ENCODE data around the gene ITFG1. TPM values are rescaled to one million over a fixed set of nuclear protein-coding genes. Genes with fewer than 3 reads are reported as not detected.

ITFG1 gene
- total RNA-seq, 1 donor from 2014 or later: 50.0 TPM

DNA sequence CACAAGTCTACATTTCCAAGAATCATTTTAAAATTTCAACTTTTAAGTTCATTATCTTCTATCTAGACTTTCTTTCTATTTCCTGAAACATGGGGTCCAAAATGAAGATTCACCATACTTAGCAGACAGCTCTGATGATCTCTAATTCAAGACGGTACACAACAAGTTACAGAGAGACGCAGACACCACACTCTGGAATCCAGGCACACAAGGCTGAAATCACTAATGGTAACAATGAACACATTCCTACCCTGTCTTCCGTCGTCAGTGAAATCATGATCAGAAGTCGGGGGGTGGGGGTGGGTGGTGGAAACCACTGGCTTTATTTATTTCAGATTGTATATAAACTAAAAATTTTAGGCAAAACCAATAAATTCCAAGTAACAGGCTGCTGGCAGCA lies 78.5 kb downstream of the ITFG1 start:
- DNase-seq: no peak
- intact Hi-C loops (cut with DNase I): no loop called here

DNA sequence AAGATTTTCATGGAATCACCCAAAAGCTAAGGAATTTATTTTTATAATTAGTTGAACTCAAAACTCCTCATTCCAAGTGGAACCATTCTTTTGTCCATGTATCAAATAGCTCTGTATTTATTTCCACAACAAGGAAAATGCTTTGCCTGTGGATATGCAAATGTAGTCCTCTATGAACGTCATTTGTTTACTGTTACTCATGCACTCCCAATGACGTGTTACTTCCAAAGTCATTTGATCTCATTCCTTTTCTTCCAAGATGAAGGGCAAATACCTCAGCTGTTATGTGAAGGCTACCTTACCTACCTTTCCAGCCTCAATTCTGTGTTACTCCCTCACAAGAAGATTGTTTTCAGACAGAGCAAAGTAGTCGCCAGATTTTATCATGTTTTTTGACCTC lies 83.7 kb downstream of the ITFG1 start:
- Histone ChIP-seq H3K27ac (no peak overlapping the region), H3K27me3 (ENCODE audit: low read depth) (no peaks in the 10 kb centered on the region), H3K9me3 (no peaks in the 10 kb centered on the region), H3K36me3 (peaks cover 12% of the 10 kb centered on the region), H3K4me3 (no peak overlapping the region), H3K4me1 (no peaks in the 10 kb centered on the region)
- intact Hi-C loops (cut with DNase I): no loop called here
- ATAC-seq (no peak), DNase-seq (no peak)
- TF ChIP-seq, protein P1, sequence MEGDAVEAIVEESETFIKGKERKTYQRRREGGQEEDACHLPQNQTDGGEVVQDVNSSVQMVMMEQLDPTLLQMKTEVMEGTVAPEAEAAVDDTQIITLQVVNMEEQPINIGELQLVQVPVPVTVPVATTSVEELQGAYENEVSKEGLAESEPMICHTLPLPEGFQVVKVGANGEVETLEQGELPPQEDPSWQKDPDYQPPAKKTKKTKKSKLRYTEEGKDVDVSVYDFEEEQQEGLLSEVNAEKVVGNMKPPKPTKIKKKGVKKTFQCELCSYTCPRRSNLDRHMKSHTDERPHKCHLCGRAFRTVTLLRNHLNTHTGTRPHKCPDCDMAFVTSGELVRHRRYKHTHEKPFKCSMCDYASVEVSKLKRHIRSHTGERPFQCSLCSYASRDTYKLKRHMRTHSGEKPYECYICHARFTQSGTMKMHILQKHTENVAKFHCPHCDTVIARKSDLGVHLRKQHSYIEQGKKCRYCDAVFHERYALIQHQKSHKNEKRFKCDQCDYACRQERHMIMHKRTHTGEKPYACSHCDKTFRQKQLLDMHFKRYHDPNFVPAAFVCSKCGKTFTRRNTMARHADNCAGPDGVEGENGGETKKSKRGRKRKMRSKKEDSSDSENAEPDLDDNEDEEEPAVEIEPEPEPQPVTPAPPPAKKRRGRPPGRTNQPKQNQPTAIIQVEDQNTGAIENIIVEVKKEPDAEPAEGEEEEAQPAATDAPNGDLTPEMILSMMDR (IDR thresholded peaks at IDR 0.05): no peak

More for the DNA sequence above, 78.5 kb downstream of the ITFG1 start:
- no peaks in the 10 kb centered on the region for H3K36me3 ChIP-seq
- no peaks in the 10 kb centered on the region for H3K4me1 ChIP-seq
- H3K4me3 ChIP-seq: no peak overlapping the region
- ATAC-seq: no peak
- TF ChIP-seq, protein P1 (IDR thresholded peaks at IDR 0.05): no peak
- no peaks in the 10 kb centered on the region for H3K9me3 ChIP-seq
- no peak overlapping the region for H3K27ac ChIP-seq
- H3K27me3 ChIP-seq (ENCODE audit: low read depth): no peaks in the 10 kb centered on the region

DNA sequence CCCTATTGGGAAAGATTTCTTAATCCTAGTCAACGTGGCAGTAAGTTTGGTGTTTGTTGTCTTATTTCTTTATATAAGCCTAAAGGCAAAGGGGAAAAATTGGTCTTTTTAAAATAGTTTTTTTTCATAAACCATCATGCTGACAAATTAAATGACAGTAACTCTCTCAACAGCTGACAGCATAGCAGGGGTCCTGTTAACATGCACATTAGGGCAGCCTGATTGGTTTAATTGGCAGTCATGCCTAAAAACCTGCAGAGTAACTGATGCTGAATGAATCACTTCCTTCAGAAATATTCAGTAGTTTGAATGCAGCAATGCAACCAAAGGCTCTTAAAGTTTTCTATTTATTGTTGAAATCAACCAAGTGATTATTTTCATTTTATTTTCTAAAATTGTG lies 85.4 kb downstream of the ITFG1 start:
- no peak overlapping the region for H3K27ac ChIP-seq
- H3K4me3 ChIP-seq: no peak overlapping the region
- H3K9me3 ChIP-seq: no peaks in the 10 kb centered on the region
- intact Hi-C loops (cut with DNase I): no loop called here
- H3K27me3 ChIP-seq (ENCODE audit: low read depth): no peaks in the 10 kb centered on the region
- TF ChIP-seq, protein P1 (IDR thresholded peaks at IDR 0.05): no peak
- DNase-seq: no peak
- H3K4me1 ChIP-seq: no peaks in the 10 kb centered on the region
- no peak for ATAC-seq
- H3K36me3 ChIP-seq: peaks cover 12% of the 10 kb centered on the region

DNA sequence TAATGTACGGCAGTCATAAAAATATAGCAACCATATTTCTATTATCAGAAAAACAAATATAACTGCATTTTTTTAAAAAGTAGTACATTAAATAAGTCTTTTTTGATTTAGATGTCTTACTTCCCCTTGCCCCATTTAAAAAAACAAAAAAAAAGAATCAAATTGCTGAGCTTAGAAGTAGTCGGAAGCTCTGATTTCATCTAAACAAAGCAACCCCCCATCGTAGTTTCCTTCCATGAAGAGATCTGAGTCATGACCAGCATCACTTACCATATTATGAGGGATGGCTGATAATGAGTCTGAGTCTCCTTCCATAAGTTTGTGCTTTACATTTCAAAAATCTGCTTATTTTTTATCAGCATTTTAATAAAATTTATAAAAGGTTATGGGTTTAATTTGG lies 86.2 kb downstream of the ITFG1 start:
- Histone ChIP-seq H3K27ac (no peak overlapping the region), H3K36me3 (peaks cover 12% of the 10 kb centered on the region), H3K27me3 (ENCODE audit: low read depth) (no peaks in the 10 kb centered on the region), H3K9me3 (no peaks in the 10 kb centered on the region), H3K4me3 (no peak overlapping the region), H3K4me1 (no peaks in the 10 kb centered on the region)
- TF ChIP-seq, protein P1 (IDR thresholded peaks at IDR 0.05): no peak
- intact Hi-C loops (cut with DNase I): no loop called here
- ATAC-seq: no peak
- DNase-seq: no peak

DNA sequence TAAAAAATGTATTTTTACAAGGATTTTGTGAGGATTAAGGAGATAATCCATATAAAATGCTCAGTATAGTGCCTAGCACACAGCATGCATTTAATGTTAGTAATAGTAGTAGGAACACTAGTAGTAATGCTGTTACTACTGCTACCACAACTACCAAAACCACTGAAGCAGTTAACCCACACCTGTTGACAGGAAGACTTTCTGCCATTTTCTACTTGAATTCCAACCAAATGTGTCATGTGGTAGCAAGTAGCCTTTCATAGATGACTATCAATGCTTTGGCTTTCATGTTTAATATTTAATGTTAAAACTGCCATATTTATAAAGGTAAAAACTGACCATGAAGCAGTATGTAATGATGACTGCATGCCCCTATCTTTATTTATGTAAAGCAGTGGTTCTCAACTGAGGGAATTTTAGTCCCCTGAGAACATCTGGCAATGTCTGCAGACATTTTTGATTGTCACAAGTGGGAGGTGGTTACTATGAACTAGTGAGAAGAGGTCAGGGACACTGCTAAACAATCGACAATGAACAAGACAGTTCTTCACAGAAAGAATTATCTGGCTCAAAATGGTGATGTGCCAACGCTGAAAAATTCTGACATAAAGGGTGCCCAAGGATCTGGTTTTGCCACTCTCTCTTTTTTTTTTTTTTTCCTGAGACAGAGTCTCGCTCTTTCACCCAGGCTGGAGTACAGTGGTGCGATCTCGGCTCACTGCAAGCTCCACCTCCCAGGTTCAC lies 89.4 kb downstream of the ITFG1 start:
- Histone ChIP-seq H3K27ac (no peak overlapping the region), H3K4me3 (no peak overlapping the region), H3K9me3 (no peaks in the 10 kb centered on the region), H3K27me3 (ENCODE audit: low read depth) (no peaks in the 10 kb centered on the region), H3K4me1 (no peaks in the 10 kb centered on the region), H3K36me3 (peaks cover 12% of the 10 kb centered on the region)
- ATAC-seq: no peak
- TF ChIP-seq, protein P1 (IDR thresholded peaks at IDR 0.05): no peak
- no peak for DNase-seq
- intact Hi-C loops (cut with DNase I): no loop called here

Data from lower lobe of right lung (tissue), 2 donors.